Measurements from ENCODE around the gene GYS1.

GYS1 gene

GRCh38 chr19:48991011-48991609, 2.0 kb downstream of the GYS1 start:
- DNase-seq = no peak
- intact Hi-C loops (cut with DNase I) = no loop called here

- DNase-seq = no peak
- intact Hi-C loops (cut with DNase I) = no loop called here
Measured at GRCh38 chr19:48990400-48990799, 2.7 kb downstream of the GYS1 start.

- intact Hi-C loops (cut with DNase I) = no loop called here
- DNase-seq = no peak
Measured at GRCh38 chr19:48989701-48990291, 3.3 kb downstream of the GYS1 start.

- DNase-seq = no peak
- intact Hi-C loops (cut with DNase I) = no loop called here
Measured at GRCh38 chr19:48988860-48989259, 4.2 kb downstream of the GYS1 start.

- intact Hi-C loops (cut with DNase I) = no loop called here
- no peak for DNase-seq
Measured at GRCh38 chr19:48988286-48988685, 4.8 kb downstream of the GYS1 start.

- intact Hi-C loops (cut with DNase I) = no loop called here
- no peak for DNase-seq
Measured at GRCh38 chr19:48987323-48987722, 5.8 kb downstream of the GYS1 start.

GRCh38 chr19:48986211-48986610, 6.9 kb downstream of the GYS1 start:
- DNase-seq = no peak
- intact Hi-C loops (cut with DNase I) = no loop called here

- intact Hi-C loops (cut with DNase I) = no loop called here
- DNase-seq = no peak
Measured at GRCh38 chr19:48985711-48986110, 7.4 kb downstream of the GYS1 start.

- no peak for DNase-seq
- intact Hi-C loops (cut with DNase I) = no loop called here
Measured at GRCh38 chr19:48982280-48982679, 10.8 kb downstream of the GYS1 start.

GRCh38 chr19:48977061-48977460, 16.0 kb downstream of the GYS1 start:
- DNase-seq = no peak
- intact Hi-C loops (cut with DNase I) = no loop called here

GRCh38 chr19:48975947-48976847, 16.9 kb downstream of the GYS1 start:
- intact Hi-C loops (cut with DNase I) = no loop called here
- no peak for DNase-seq

- intact Hi-C loops (cut with DNase I) = no loop called here
- peak; percentile 50 to 96 (median 82) for DNase-seq
Measured at GRCh38 chr19:48970923-48971395, 22.1 kb downstream of the GYS1 start.

GRCh38 chr19:48970139-48970766, 22.9 kb downstream of the GYS1 start:
- intact Hi-C loops (cut with DNase I) = no loop called here
- DNase-seq = no peak

- peak in 1 of 10 donors; percentile 85 for DNase-seq
- intact Hi-C loops (cut with DNase I) = loop anchor here (10.0 kb wide), 1 partner anchor 65 kb away; the partner anchor contains the start of gene NUCB1
Measured at GRCh38 chr19:48969276-48970138, 23.6 kb downstream of the GYS1 start.

- no peak for DNase-seq
- intact Hi-C loops (cut with DNase I) = loop anchor here (10.0 kb wide), 1 partner anchor 64 kb away; the partner anchor contains the start of gene NUCB1
Measured at GRCh38 chr19:48968813-48969218, 24.3 kb downstream of the GYS1 start.

GRCh38 chr19:48968179-48968661, 24.9 kb downstream of the GYS1 start:
- DNase-seq = no peak
- intact Hi-C loops (cut with DNase I) = loop anchor here (10.0 kb wide), 1 partner anchor 63 kb away; the partner anchor contains the start of gene NUCB1

- intact Hi-C loops (cut with DNase I) = loop anchor here (10.0 kb wide), 1 partner anchor 63 kb away; the partner anchor contains the start of gene NUCB1
- peak in 2 of 10 donors; percentile 45 to 90 for DNase-seq
Measured at GRCh38 chr19:48967346-48968178, 25.5 kb downstream of the GYS1 start.

- intact Hi-C loops (cut with DNase I) = loop anchor here (10.0 kb wide), 1 partner anchor 62 kb away; the partner anchor contains the start of gene NUCB1
- DNase-seq = no peak
Measured at GRCh38 chr19:48966541-48967345, 26.4 kb downstream of the GYS1 start.

All from posterior cingulate gyrus (tissue), 11 donors.